ENCODE measurements around the gene MED10. TPM values are rescaled to one million over a fixed set of nuclear protein-coding genes. Genes with fewer than 3 reads are reported as not detected.

MED10 gene
- total and polyA plus RNA-seq, 2 of the 4 experiments (the other 2 are of a cell fraction): 9.1 to 60.0 TPM

DNA sequence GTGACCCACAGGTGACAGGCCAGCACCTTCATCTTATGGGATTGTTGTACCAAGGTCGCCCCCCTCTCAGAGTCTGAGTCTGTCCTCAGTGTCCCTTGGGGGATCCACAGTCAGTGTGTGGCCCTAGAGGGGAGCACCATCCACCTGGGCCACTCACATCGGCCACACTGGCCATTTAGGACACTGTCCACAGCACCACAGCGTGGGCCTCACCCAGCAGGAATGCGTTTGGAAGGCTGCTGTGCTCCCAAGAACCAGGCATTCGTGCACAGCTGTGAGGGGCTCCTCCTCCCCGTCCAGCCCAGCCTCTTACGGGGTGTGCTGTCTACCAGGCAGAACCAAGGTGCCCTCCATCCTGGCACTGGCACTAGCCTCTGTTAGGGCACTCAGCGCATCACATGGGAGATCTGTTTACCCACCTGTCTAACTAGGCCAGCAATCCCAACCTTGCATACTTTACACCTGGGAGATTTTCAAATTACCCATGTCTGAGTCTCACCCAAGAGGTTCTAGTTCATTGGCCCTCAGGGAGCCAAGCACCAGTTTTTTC is 45.8 kb upstream of the MED10 start:
- Histone ChIP-seq H4K5ac (ENCODE audit: low read depth, low read length) (no peak overlapping the region), H2BK5ac (ENCODE audit: low read depth, low read length, poor library complexity, severe bottlenecking) (no peak overlapping the region), H3K18ac (ENCODE audit: low read depth, low read length) (no peak overlapping the region), H3K4me1 (ENCODE audit: control insufficient read depth, insufficient read depth, low read length) (no peaks in the 10 kb centered on the region), H2AK9ac (replicated peaks; ENCODE audit: low read depth, low read length, poor library complexity) (no peak overlapping the region), H3K4me3 (ENCODE audit: insufficient read depth, low read depth, low read length) (no peak overlapping the region), H2AK5ac (ENCODE audit: low read depth, low read length) (no peak overlapping the region), H2AFZ (replicated peaks; ENCODE audit: low read length, poor library complexity) (no peak overlapping the region), H3K9me3 (ENCODE audit: control insufficient read depth, insufficient read depth, low read length) (no peaks in the 10 kb centered on the region), H3K56ac (ENCODE audit: extremely low read depth, insufficient read depth, low read length) (no peak overlapping the region), H3K27me3 (ENCODE audit: control insufficient read depth, insufficient read depth, low read length) (no peaks in the 10 kb centered on the region), H3K4me2 (ENCODE audit: low read depth, low read length) (no peak overlapping the region), H3K36me3 (ENCODE audit: control insufficient read depth, insufficient read depth, low read length) (no peaks in the 10 kb centered on the region), H2BK20ac (ENCODE audit: low read depth, low read length) (no peak overlapping the region), H4K91ac (ENCODE audit: insufficient read depth, low read depth, low read length) (no peak overlapping the region), H2BK15ac (ENCODE audit: low read depth, low read length) (no peak overlapping the region), H3K23ac (ENCODE audit: low read depth, low read length) (no peak overlapping the region), H4K20me1 (ENCODE audit: insufficient read depth, low read length) (no peaks in the 10 kb centered on the region), H2BK120ac (ENCODE audit: low read depth, low read length) (no peak overlapping the region), H3K9me1 (ENCODE audit: insufficient read depth, low read length) (no peaks in the 10 kb centered on the region), H4K8ac (ENCODE audit: low read depth in 2 of 2, low read length in 2 of 2) (no peak overlapping the region), H3K9ac (ENCODE audit: low read depth, low read length) (no peak overlapping the region), H3K4ac (ENCODE audit: low read depth, low read length) (no peak overlapping the region), H3K79me1 (ENCODE audit: low read depth in 1 of 2, low read length in 2 of 2) (no peaks in the 10 kb centered on the region), H3K27ac (ENCODE audit: insufficient read depth, low read length) (no peak overlapping the region), H3K14ac (replicated peaks; ENCODE audit: low read depth, low read length) (no peak overlapping the region)
- ATAC-seq (ENCODE audit: low read depth): no peak
- intact Hi-C loops (cut with micrococcal nuclease) (no loop called here), dilution Hi-C loops (cut with HindIII; ENCODE audit: low sequenced_read_pairs, unreplicated experiment) (no loop called here), in situ Hi-C loops (cut with MboI; ENCODE audit: low sequenced_read_pairs) (no loop called here)
- TF ChIP-seq SMC3 (IDR thresholded peaks at IDR 0.05; ENCODE audit: low read depth, low read length) (no peak), RFX5 (IDR thresholded peaks at IDR 0.05; ENCODE audit: low read depth, low read length) (no peak), FOS (IDR thresholded peaks at IDR 0.05; ENCODE audit: low read depth, low read length) (no peak), BHLHE40 (IDR thresholded peaks at IDR 0.05; ENCODE audit: low read depth, low read length) (no peak), MAZ (IDR thresholded peaks at IDR 0.05; ENCODE audit: borderline replicate concordance, low read depth, low read length) (no peak), NFE2L2 (IDR thresholded peaks at IDR 0.05; ENCODE audit: low read depth, low read length) (no peak), MXI1 (IDR thresholded peaks at IDR 0.05; ENCODE audit: borderline replicate concordance, low read depth, low read length) (no peak), RCOR1 (IDR thresholded peaks at IDR 0.05; ENCODE audit: insufficient replicate concordance, low read length) (no peak), POLR2A (IDR thresholded peaks at IDR 0.05; ENCODE audit: low read depth, low read length) (no peak), CHD1 (IDR thresholded peaks at IDR 0.05; ENCODE audit: low read depth, low read length) (no peak), MAFK (IDR thresholded peaks at IDR 0.05; ENCODE audit: low read depth, low read length) (no peak), CEBPB (IDR thresholded peaks at IDR 0.05; ENCODE audit: low read depth, low read length) (no peak), RAD21 (IDR thresholded peaks at IDR 0.05; ENCODE audit: low read length) (no peak)
- TF ChIP-seq, protein P1, sequence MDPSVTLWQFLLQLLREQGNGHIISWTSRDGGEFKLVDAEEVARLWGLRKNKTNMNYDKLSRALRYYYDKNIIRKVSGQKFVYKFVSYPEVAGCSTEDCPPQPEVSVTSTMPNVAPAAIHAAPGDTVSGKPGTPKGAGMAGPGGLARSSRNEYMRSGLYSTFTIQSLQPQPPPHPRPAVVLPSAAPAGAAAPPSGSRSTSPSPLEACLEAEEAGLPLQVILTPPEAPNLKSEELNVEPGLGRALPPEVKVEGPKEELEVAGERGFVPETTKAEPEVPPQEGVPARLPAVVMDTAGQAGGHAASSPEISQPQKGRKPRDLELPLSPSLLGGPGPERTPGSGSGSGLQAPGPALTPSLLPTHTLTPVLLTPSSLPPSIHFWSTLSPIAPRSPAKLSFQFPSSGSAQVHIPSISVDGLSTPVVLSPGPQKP (IDR thresholded peaks at IDR 0.05; ENCODE audit: borderline replicate concordance, low read depth, low read length): no peak
- TF ChIP-seq, protein P2, sequence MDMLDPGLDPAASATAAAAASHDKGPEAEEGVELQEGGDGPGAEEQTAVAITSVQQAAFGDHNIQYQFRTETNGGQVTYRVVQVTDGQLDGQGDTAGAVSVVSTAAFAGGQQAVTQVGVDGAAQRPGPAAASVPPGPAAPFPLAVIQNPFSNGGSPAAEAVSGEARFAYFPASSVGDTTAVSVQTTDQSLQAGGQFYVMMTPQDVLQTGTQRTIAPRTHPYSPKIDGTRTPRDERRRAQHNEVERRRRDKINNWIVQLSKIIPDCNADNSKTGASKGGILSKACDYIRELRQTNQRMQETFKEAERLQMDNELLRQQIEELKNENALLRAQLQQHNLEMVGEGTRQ (IDR thresholded peaks at IDR 0.05; ENCODE audit: low read depth, low read length): no peak
- TF ChIP-seq, protein P3, sequence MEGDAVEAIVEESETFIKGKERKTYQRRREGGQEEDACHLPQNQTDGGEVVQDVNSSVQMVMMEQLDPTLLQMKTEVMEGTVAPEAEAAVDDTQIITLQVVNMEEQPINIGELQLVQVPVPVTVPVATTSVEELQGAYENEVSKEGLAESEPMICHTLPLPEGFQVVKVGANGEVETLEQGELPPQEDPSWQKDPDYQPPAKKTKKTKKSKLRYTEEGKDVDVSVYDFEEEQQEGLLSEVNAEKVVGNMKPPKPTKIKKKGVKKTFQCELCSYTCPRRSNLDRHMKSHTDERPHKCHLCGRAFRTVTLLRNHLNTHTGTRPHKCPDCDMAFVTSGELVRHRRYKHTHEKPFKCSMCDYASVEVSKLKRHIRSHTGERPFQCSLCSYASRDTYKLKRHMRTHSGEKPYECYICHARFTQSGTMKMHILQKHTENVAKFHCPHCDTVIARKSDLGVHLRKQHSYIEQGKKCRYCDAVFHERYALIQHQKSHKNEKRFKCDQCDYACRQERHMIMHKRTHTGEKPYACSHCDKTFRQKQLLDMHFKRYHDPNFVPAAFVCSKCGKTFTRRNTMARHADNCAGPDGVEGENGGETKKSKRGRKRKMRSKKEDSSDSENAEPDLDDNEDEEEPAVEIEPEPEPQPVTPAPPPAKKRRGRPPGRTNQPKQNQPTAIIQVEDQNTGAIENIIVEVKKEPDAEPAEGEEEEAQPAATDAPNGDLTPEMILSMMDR (conservative IDR thresholded peaks at IDR 0.05; ENCODE audit: low read depth, low read length): no peak
- WGBS, 2 experiments (ENCODE audit: extremely low coverage in 2 of 2, insufficient read length in 1 of 2): 36% methylated on average over 2 of the region's 8 CpGs; no CpG with 5 or more reads in 1 of the 2 experiments
- CTCF ChIA-PET: no interaction called here
- no peak for DNase-seq
- POLR2A ChIA-PET (ENCODE audit: unreplicated experiment): no interaction called here
- no TSS peak for BruUV-seq (replicated peaks)

Measured in IMR-90 (cell line).